Prostate gland (tissue), 2 donors: ENCODE results near the gene ANKRD62. TPM values are rescaled to one million over a fixed set of nuclear protein-coding genes. Genes with fewer than 3 reads are reported as not detected.

Experiments used
- DNase-seq: peaks from one replicate; pipeline ENCODE4 v3.0.0-alpha.2; 2019; ENCODE audit warnings: low spot score
- H3K27ac ChIP-seq, 2 donors: fragments of 200-600 bp; sonication (generic); 2 replicates each; pipeline ENCODE4 v1.5.1; 2017 to 2019
- H3K27me3 ChIP-seq: fragments of 200-600 bp; sonication (generic); replicated peaks from 2 replicates; pipeline ENCODE4 v1.5.1; 2019; ENCODE audit not compliant: insufficient read depth
- H3K36me3 ChIP-seq, 2 donors: fragments of 200-600 bp; sonication (generic); 1 replicate in 1 of 2; 2 replicates in 1 of 2; pipeline versions ENCODE4 v1.5.1 to v1.8.1; 2017 to 2019
- H3K4me1 ChIP-seq: fragments of 200-600 bp; sonication (generic); replicated peaks from 2 replicates; pipeline ENCODE4 v1.5.1; 2019
- H3K4me3 ChIP-seq, 2 donors: fragments of 200-600 bp; sonication (generic); 2 replicates each; pipeline ENCODE4 v1.5.1; 2017 to 2019
- H3K9me3 ChIP-seq: fragments of 200-600 bp; sonication (generic); 2 replicates; pipeline ENCODE4 v1.5.1; 2017
- POLR2A ChIP-seq: fragments of 450-650 bp; IDR thresholded peaks from one replicate; pipeline ENCODE4 v1.6.1; 2016; ENCODE audit warnings: antibody characterized with exemption, mild to moderate bottlenecking
- POLR2AphosphoS5 ChIP-seq: sonication (generic); formaldehyde crosslinking; IDR thresholded peaks from one replicate; pipeline ENCODE4 v1.6.1; 2017; ENCODE audit warnings: antibody characterized with exemption
- WGBS: methylation state at CpG from one replicate; pipeline ENCODE4 v1.1.5; 2018; 5-methylcytosine and 5-hydroxymethylcytosine counted together
- intact Hi-C: fragments of 100-400 bp; cut with DNase I; formaldehyde crosslinking; loops from one replicate; pipeline ENCODE4 v1.14.2; 2022
- total RNA-seq, 2 donors: library from RNA; depleted of rRNA; stranded (reverse); fragments of >200 nt; gene quantifications; one replicate each; pipeline ENCODE4 v1.1.0, GENCODE V29; 2016
- TF ChIP-seq, protein P1 (sequence below), 4 experiments: fragments of 200-600 bp in 2 of 4; fragments of 450-650 bp in 2 of 4; sonication (generic) in 2 of 4; IDR thresholded peaks; 1 replicate in 3 of 4; 2 replicates in 1 of 4; pipeline ENCODE4 v1.5.1; 2016 to 2019; ENCODE audit warnings: antibody characterized with exemption in 4 of 4, mild to moderate bottlenecking in 2 of 4, moderate library complexity in 2 of 4

The ANKRD62 gene
- total RNA-seq, 2 donors from 2014 or later, result 4.3 TPM; not detected in 1

DNA sequence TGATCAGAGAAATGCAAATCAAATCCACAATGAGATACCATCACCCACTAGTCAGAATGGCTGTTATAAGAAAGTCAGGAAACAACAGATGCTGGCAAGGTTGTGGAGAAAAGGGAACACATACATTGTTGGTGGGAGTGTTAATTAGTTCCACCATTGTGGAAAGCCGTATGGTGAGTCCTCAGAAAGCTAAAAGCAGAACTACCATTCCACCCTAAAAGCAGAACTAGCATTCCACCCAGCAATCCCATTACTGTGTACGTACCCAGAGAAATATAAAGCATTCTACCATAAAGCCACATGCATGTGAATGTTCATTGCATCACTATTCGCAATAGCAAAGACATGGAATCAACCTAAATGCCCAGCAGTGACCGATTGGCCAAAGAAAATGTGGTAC is 60.7 kb downstream of the ANKRD62 start:
- Histone ChIP-seq H3K4me3 (no peak overlapping the region), H3K27me3 (no peaks in the 10 kb centered on the region), H3K9me3 (no peaks in the 10 kb centered on the region), H3K4me1 (no peaks in the 10 kb centered on the region), H3K27ac (no peak overlapping the region), H3K36me3 (no peaks in the 10 kb centered on the region)
- WGBS, result 76% methylated on average over 4 of the region's 4 CpGs
- DNase-seq, result no peak
- TF ChIP-seq POLR2A (no peak), POLR2AphosphoS5 (no peak)
- TF ChIP-seq, protein P1, sequence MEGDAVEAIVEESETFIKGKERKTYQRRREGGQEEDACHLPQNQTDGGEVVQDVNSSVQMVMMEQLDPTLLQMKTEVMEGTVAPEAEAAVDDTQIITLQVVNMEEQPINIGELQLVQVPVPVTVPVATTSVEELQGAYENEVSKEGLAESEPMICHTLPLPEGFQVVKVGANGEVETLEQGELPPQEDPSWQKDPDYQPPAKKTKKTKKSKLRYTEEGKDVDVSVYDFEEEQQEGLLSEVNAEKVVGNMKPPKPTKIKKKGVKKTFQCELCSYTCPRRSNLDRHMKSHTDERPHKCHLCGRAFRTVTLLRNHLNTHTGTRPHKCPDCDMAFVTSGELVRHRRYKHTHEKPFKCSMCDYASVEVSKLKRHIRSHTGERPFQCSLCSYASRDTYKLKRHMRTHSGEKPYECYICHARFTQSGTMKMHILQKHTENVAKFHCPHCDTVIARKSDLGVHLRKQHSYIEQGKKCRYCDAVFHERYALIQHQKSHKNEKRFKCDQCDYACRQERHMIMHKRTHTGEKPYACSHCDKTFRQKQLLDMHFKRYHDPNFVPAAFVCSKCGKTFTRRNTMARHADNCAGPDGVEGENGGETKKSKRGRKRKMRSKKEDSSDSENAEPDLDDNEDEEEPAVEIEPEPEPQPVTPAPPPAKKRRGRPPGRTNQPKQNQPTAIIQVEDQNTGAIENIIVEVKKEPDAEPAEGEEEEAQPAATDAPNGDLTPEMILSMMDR (IDR thresholded peaks at IDR 0.05), result no peak
- intact Hi-C loops, result no loop called here

DNA sequence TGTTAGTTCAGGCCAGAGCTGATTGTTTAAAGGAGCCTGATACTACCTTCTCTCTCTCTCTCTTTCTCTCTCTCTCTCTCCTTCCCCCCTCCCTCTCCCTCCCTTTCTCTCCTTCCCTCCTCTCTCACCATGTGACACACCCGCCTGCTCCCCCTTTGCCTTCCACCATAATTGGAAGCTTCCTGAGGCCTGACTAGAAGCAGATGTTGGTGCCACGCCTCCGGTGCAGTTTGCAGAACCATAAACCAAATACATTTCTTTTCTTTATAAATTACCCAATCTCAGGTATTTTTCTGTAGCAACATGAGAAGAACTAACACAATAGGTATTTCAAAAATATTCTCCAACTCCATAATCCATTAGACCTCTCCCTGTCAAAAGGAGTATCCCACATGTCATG is 62.4 kb downstream of the ANKRD62 start:
- TF ChIP-seq POLR2A (no peak), POLR2AphosphoS5 (no peak)
- TF ChIP-seq, protein P1 (IDR thresholded peaks at IDR 0.05), result no peak
- Histone ChIP-seq H3K27ac (no peak overlapping the region), H3K4me3 (no peak overlapping the region), H3K36me3 (no peaks in the 10 kb centered on the region), H3K4me1 (no peaks in the 10 kb centered on the region), H3K27me3 (no peaks in the 10 kb centered on the region), H3K9me3 (no peaks in the 10 kb centered on the region)
- intact Hi-C loops, result no loop called here
- 74% methylated on average over 3 of the region's 3 CpGs for WGBS
- DNase-seq, result no peak

GRCh38 chr18:12159446-12159845 is 65.8 kb downstream of the ANKRD62 start:
- H3K27ac ChIP-seq, result no peak overlapping the region
- H3K9me3 ChIP-seq, result no peaks in the 10 kb centered on the region
- H3K36me3 ChIP-seq, result no peaks in the 10 kb centered on the region
- H3K27me3 ChIP-seq, result no peaks in the 10 kb centered on the region
- no peak for DNase-seq
- intact Hi-C loops, result no loop called here
- TF ChIP-seq POLR2A (no peak), POLR2AphosphoS5 (no peak)
- TF ChIP-seq, protein P1 (IDR thresholded peaks at IDR 0.05), result no peak
- 21% methylated on average over 1 of the region's 1 CpG for whole genome bisulfite sequencing
- no peaks in the 10 kb centered on the region for H3K4me1 ChIP-seq
- H3K4me3 ChIP-seq, result no peak overlapping the region

DNA sequence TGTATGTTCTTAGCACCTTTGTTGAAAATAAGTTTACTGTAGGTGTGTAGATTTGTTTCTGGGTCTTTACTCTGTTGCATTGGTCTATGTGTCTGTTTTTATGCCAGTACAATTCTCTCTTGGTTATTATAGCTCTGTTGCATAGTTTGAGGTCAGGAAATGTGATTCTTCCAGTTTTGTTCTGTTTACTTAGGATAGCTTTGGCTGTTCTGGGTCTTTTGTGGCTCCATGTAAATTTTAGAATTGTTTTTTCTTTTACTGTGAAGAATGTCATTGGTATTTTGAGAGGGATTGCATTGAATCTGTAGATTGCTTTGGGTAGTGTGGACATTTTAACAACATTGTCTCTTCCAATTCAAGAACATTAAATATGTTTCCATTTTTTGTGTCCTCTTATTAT is 69.1 kb downstream of the ANKRD62 start:
- no peaks in the 10 kb centered on the region for H3K9me3 ChIP-seq
- intact Hi-C loops, result no loop called here

GRCh38 chr18:12165038-12165768 is 71.6 kb downstream of the ANKRD62 start:
- no peaks in the 10 kb centered on the region for H3K4me1 ChIP-seq
- intact Hi-C loops, result no loop called here
- H3K36me3 ChIP-seq, result no peaks in the 10 kb centered on the region
- H3K9me3 ChIP-seq, result no peaks in the 10 kb centered on the region
- TF ChIP-seq, protein P1 (IDR thresholded peaks at IDR 0.05), result no peak
- TF ChIP-seq POLR2A, result no peak
- TF ChIP-seq POLR2AphosphoS5, result no peak
- DNase-seq, result no peak
- H3K4me3 ChIP-seq, result no peak overlapping the region
- no peaks in the 10 kb centered on the region for H3K27me3 ChIP-seq
- no peak overlapping the region for H3K27ac ChIP-seq
- WGBS, result 67% methylated on average over 2 of the region's 2 CpGs

More for the DNA sequence above, 69.1 kb downstream of the ANKRD62 start:
- H3K4me1 ChIP-seq, result no peaks in the 10 kb centered on the region
- H3K36me3 ChIP-seq, result no peaks in the 10 kb centered on the region
- DNase-seq, result no peak
- no peaks in the 10 kb centered on the region for H3K27me3 ChIP-seq
- H3K27ac ChIP-seq, result no peak overlapping the region
- TF ChIP-seq, protein P1 (IDR thresholded peaks at IDR 0.05), result no peak
- TF ChIP-seq POLR2AphosphoS5, result no peak
- TF ChIP-seq POLR2A, result no peak
- no peak overlapping the region for H3K4me3 ChIP-seq
